Measurements from ENCODE around the gene SUGCT.

- TF ChIP-seq, protein P1, sequence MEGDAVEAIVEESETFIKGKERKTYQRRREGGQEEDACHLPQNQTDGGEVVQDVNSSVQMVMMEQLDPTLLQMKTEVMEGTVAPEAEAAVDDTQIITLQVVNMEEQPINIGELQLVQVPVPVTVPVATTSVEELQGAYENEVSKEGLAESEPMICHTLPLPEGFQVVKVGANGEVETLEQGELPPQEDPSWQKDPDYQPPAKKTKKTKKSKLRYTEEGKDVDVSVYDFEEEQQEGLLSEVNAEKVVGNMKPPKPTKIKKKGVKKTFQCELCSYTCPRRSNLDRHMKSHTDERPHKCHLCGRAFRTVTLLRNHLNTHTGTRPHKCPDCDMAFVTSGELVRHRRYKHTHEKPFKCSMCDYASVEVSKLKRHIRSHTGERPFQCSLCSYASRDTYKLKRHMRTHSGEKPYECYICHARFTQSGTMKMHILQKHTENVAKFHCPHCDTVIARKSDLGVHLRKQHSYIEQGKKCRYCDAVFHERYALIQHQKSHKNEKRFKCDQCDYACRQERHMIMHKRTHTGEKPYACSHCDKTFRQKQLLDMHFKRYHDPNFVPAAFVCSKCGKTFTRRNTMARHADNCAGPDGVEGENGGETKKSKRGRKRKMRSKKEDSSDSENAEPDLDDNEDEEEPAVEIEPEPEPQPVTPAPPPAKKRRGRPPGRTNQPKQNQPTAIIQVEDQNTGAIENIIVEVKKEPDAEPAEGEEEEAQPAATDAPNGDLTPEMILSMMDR (IDR thresholded peaks at IDR 0.05), result no peak
- no peak for TF ChIP-seq POLR2A (IDR thresholded peaks at IDR 0.05)
Measured at GRCh38 chr7:40824461-40824860, 689.7 kb downstream of the SUGCT start.
